ENCODE measurements around the gene MME.
"Not testable (repeated sequence)": the region's sequence is repeated elsewhere in the genome, so short reads cannot be mapped to it uniquely, and the experiment has no call there.

Gene MME

GRCh38 chr3:155084567-155084966 lies 4.4 kb downstream of the MME start:
- DNase-seq (ENCODE audit: low read depth) = no peak

- no peak for DNase-seq (ENCODE audit: low read depth)
Observed at GRCh38 chr3:155086051-155086450, 5.9 kb downstream of the MME start.

GRCh38 chr3:155088706-155089345 lies 8.7 kb downstream of the MME start:
- DNase-seq (ENCODE audit: low read depth) = no peak

- no peak for DNase-seq (ENCODE audit: low read depth)
Observed at GRCh38 chr3:155089495-155089894, 9.4 kb downstream of the MME start.

GRCh38 chr3:155093261-155093660 lies 13.1 kb downstream of the MME start:
- no peak for DNase-seq (ENCODE audit: low read depth)

GRCh38 chr3:155096303-155097008 lies 16.3 kb downstream of the MME start:
- DNase-seq (ENCODE audit: low read depth) = no peak

GRCh38 chr3:155097009-155097349 lies 16.9 kb downstream of the MME start:
- no peak for DNase-seq (ENCODE audit: low read depth)

- no peak for DNase-seq (ENCODE audit: low read depth)
Observed at GRCh38 chr3:155101398-155101797, 21.3 kb downstream of the MME start.

- no peak for DNase-seq (ENCODE audit: low read depth)
Observed at GRCh38 chr3:155102329-155102728, 22.2 kb downstream of the MME start.

- DNase-seq (ENCODE audit: low read depth) = no peak
Observed at GRCh38 chr3:155103686-155104085, 23.6 kb downstream of the MME start.

- DNase-seq (ENCODE audit: low read depth) = no peak
Observed at GRCh38 chr3:155106119-155106518, 26.0 kb downstream of the MME start.

GRCh38 chr3:155110022-155110421 lies 29.9 kb downstream of the MME start:
- DNase-seq (ENCODE audit: low read depth) = no peak

- DNase-seq (ENCODE audit: low read depth) = no peak
Observed at GRCh38 chr3:155110996-155111901, 31.1 kb downstream of the MME start.

GRCh38 chr3:155111971-155112370 lies 31.9 kb downstream of the MME start:
- no peak for DNase-seq (ENCODE audit: low read depth)

- no peak for DNase-seq (ENCODE audit: low read depth)
Observed at GRCh38 chr3:155112661-155113389, 32.7 kb downstream of the MME start.

- DNase-seq (ENCODE audit: low read depth) = not testable (repeated sequence)
Observed at GRCh38 chr3:155124745-155125144, 44.6 kb downstream of the MME start.

- DNase-seq (ENCODE audit: low read depth) = no peak
Observed at GRCh38 chr3:155129396-155129795, 49.3 kb downstream of the MME start.

GRCh38 chr3:155130001-155130400 lies 49.9 kb downstream of the MME start:
- DNase-seq (ENCODE audit: low read depth) = no peak

- DNase-seq (ENCODE audit: low read depth) = no peak
Observed at GRCh38 chr3:155131104-155131503, 51.0 kb downstream of the MME start.

- DNase-seq (ENCODE audit: low read depth) = not testable (repeated sequence)
Observed at GRCh38 chr3:155134311-155134710, 54.2 kb downstream of the MME start.

GRCh38 chr3:155135003-155135402 lies 54.9 kb downstream of the MME start:
- no peak for DNase-seq (ENCODE audit: low read depth)

GRCh38 chr3:155138677-155139076 lies 58.6 kb downstream of the MME start:
- no peak for DNase-seq (ENCODE audit: low read depth)

All from activated T-cell treated with anti-CD3 and anti-CD28 coated beads for 24 hours (primary cell).